Neural cell (in vitro differentiated cells): ENCODE data around the gene RAB11FIP2.

ENCODE experiments used
- CTCF ChIP-seq: fragments of 450-650 bp; IDR thresholded peaks from 2 replicates; pipeline ENCODE4 v1.5.1; 2014; ENCODE audit warnings: antibody characterized with exemption, mild to moderate bottlenecking, moderate library complexity; ENCODE audit not compliant: poor library complexity, severe bottlenecking
- EZH2 ChIP-seq: fragments of 200-600, 300-800 bp; shearing (Covaris generic), sonication (generic); IDR thresholded peaks from 2 replicates; pipeline ENCODE4 v1.6.1; 2014; ENCODE audit warnings: antibody characterized with exemption, low read length, borderline replicate concordance, mild to moderate bottlenecking; ENCODE audit not compliant: insufficient read depth, poor library complexity, severe bottlenecking
- POLR2AphosphoS5 ChIP-seq: IDR thresholded peaks from 2 replicates; pipeline ENCODE4 v1.6.1; 2012
- REST ChIP-seq: IDR thresholded peaks from 2 replicates; pipeline ENCODE4 v1.6.1; 2012; ENCODE audit warnings: borderline replicate concordance
- SMC3 ChIP-seq: fragments of 450-650 bp; conservative IDR thresholded peaks from 2 replicates; pipeline ENCODE4 v1.6.1; 2014; ENCODE audit warnings: antibody characterized with exemption, mild to moderate bottlenecking, moderate library complexity; ENCODE audit not compliant: poor library complexity

DNA sequence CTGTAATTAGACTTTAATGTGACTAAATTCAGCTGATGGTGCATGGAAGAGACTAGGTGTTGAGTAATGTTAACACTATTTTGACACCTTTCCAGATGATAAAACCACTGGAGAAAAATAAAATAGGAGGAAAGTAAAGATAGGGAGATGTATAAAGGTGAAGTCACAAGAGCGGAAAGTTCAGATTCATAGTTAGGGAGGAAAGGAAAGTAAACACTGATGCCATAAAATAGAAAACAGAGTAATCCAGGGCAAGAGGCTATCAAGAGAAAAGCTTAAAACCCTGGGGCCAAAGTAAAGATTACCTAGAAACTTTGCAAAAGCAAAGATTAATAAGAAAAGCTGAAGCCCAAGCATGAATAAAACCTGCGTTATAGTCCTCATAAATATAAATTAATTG lies 62.8 kb downstream of the RAB11FIP2 start:
- TF ChIP-seq SMC3 (no peak), EZH2 (no peak), POLR2AphosphoS5 (no peak), CTCF (no peak), REST (no peak)
